ENCODE results near the gene GOLGA8T.
"Not testable (repeated sequence)": the region's sequence is repeated elsewhere in the genome, so short reads cannot be mapped to it uniquely, and the experiment has no call there.

Gene GOLGA8T, protein sequence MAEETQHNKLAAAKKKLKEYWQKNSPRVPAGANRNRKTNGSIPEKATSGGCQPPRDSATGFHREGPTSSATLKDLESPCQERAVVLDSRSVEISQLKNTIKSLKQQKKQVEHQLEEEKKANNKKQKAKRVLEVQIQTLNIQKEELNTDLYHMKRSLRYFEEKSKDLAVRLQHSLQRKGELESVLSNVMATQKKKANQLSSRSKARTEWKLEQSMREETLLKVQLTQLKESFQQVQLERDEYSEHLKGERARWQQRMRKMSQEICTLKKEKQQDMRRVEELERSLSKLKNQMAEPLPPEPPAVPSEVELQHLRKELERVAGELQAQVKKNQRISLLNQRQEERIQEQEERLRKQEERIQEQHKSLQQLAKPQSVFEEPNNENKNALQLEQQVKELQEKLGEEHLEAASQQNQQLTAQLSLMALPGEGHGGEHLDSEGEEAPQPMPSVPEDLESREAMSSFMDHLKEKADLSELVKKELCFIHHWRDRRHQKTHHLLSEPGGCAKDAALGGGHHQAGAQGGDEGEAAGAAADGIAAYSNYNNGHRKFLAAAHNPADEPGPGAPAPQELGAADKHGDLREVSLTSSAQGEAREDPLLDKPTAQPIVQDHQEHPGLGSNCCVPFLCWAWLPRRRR

DNA sequence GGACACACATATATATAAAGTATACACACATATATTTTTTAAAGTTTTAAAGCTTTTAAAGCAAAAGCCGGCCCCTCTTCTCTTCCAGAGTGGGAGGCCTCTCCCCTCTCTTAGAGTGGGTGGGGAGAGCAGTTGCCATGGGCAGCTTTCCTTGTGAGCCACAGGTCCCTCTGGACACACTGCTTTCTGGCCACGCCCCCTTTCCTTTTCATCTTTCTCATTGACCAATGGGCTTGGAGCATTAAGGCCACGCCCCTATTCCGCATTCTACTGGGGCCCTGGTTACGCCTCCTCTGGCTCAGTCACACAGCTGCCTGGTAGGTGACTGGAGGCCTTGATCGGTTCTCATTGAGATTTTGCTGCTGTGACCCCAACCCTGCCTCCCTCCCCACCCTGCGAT, at the start of gene GOLGA8T:
Gene GOLGA8T (plus strand): TSS at position 301 of the 400 bp plus-strand sequence. CDS start 98 bp downstream, at position 399.
- not testable (repeated sequence) for DNase-seq

DNA sequence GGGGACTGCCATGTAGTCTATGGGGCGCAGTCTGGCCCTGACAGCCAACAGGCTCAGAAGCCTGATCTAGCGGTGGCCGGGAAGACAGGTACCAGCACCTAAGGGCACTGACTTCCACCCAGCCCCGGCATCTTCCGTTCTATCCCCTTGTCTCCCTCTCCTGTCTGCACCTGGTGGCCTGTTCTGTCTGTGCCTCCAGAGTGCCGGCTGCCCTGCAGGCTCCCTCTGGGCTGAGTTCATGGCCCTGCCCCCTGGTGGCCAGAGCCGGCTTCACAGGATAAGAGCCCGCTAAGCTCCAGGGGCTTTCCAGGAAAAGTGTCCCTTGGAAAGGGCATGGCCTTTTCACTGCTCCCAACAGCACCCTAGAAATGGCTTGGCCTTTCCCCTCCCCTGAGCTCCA, 37.0 kb upstream of the GOLGA8T start:
- not testable (repeated sequence) for DNase-seq

DNA sequence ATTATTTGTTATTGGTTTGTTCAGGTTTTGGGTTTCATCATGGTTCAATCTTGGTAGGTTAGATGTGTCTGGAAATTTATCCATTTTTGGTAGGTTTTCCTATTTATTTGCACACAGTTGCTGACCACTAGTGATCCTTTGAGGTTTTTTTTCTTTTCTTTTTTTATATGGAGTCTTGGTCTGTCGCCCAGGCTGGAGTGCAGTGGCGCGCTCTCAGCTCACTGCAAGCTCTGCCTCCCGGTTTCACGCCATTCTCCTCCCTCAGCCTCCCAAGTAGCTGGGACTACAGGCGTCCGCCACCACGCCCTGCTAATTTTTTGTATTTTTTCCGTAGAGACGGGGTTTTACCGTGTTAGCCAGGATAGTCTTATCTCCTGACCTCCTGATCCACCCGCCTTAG, 32.0 kb upstream of the GOLGA8T start:
- not testable (repeated sequence) for DNase-seq

GRCh38 chr15:30103941-30104507, 30.8 kb upstream of the GOLGA8T start:
- not testable (repeated sequence) for DNase-seq

GRCh38 chr15:30110591-30110990, 24.3 kb upstream of the GOLGA8T start:
- DNase-seq, result not testable (repeated sequence)

- DNase-seq, result not testable (repeated sequence)
Observed at GRCh38 chr15:30130066-30130465, 4.8 kb upstream of the GOLGA8T start.

DNA sequence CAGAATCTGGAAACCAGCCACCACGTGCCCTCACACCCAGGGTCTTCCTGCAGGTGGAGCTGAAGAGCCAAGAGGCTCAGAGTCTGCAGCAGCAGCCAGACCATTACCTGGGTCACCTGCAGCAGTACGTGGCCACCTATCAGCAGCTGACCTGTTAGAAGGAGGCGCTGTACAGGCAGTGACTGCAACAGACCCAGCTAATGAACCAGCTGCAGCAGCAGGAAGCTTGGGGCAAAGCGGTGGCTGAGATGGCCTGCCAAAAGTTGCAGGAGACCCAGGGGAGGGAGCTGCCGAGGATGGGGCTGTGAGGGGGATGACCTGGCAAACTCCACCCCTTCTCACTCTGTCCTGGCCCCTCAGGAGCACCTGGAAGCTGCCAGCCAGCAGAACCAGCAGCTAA, 8.4 kb downstream of the GOLGA8T start:
- not testable (repeated sequence) for DNase-seq

GRCh38 chr15:30149891-30150290, 15.0 kb downstream of the GOLGA8T start:
- not testable (repeated sequence) for DNase-seq

DNA sequence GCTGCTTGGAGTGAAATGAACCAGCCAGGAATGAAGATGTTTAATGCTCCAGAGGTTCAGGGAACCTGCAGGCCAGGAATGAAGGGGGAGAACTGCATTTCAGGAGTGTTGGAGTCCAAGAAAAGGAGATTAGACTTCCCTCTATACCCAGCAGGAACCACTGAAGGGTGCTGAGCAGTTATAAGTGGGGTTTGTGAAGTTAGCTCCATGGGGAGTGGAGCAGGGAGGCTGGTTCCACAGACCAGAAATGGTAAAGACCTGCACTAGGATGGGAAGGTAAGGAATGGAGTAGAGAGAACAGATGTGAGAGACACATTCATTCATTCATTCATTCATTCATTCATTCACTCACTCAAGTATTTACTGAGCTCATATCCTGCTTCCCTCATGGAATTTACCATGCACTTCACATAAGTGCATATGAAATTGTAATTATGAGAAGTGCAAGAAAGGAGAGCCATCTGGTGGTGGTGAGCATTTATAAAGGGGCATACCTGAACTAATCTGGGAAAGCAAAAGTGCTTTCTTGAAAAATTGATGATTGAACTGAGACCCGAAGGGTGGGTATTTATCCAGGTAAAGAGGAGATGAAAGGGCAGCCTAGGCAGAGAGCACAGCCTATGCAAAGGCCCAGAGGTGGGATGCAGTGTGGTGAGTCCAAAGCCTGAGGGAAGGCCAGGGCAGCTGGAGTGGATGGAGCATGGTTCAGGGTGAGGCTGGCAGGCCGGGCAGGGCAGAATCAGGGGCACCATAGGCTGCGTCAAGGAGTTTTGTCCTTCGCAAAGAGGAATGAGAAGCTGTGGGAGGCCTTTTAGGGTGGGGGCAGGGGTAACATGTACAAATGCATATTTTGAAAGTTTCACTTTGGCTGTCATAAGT, 27.9 kb downstream of the GOLGA8T start:
- DNase-seq, result not testable (repeated sequence)

DNA sequence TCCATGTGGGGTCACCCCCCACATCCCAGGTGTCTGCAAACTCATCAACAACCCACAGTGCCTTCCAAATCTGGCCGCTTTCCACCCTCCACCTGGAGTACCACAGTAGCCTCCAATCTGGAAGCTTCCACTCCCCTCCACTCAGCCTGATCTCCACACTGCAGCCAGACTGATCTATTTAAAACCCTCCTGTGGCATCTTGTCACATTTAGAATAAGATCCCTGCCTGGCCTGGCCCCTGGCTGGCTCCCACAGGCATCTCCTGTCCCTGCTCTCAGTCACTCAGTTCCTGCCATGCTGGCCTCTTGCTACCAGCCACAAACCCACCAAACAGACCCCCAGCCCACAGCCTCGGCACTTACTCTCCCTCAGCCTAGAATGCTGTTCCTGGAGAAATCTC, 28.9 kb downstream of the GOLGA8T start:
- not testable (repeated sequence) for DNase-seq

- DNase-seq, result not testable (repeated sequence)
Observed at GRCh38 chr15:30164257-30164656, 29.4 kb downstream of the GOLGA8T start.

- DNase-seq, result not testable (repeated sequence)
Observed at GRCh38 chr15:30167403-30167802, 32.6 kb downstream of the GOLGA8T start.

DNA sequence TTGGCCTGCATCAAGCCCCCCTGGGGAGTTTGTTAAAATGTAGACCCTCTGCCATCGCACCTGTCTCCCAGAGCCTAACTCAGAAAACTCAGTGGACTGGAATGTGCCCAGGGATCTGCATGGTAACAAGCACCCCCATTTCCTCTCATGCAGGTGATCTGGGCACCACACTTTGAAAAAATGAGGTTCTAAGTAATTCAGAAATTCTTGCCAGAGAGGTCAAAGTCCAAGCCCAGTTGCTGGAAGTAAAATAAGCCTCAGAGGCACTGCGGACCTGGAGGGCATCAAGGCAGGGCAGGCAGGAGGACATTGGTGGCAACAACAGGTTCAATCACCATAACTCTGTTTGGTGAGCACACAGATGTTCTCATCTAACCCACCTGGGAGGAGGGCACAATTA, 33.0 kb downstream of the GOLGA8T start:
- not testable (repeated sequence) for DNase-seq

GRCh38 chr15:30171452-30171851, 36.6 kb downstream of the GOLGA8T start:
- not testable (repeated sequence) for DNase-seq

DNA sequence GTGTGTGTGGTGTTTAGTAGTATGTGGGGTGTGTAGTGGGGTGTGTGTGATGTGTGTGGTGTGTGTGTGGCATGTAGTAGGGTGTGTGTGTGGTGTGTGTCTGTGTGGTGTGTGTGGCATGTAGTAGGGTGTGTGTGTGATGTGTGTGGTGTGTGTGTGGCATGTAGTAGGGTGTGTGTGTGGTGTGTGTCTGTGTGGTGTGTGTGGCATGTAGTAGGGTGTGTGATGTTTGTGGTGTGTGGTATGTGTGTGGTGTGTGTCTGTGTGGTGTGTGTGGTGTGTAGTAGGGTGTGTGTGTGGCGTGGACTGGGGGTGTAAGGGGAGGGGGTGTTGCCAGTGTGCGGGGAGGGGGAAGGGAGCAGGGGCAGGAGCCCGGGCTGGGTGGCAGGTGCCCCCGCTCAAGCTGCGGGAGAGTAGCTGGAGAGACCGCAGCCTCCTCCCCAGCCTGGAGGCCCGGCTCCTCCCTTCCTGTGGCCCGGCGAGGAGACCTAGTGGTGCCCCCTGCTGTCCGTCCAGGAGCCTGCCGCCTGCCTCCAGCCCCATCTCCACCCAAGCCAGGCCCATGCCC, 38.3 kb downstream of the GOLGA8T start:
- DNase-seq, result not testable (repeated sequence)

DNA sequence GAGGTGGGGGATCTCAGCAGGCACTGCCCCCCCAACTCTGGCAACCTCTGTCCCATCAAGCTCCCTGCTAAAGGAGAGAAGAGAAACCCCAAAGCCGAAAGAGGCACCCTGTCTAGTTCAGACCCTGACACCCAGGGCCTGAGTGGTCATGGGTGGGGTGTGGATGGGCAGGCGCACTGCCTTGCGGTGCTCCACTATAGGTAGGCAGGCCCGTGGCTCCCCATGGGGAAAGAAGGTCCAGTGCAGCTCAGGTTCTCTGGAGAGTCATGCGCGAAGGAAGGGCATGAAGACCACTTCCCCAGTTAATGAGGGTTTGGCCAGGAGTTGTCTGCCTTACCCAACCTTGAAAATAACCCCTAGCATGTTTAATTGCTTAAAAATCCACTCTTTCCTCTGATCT, 40.4 kb downstream of the GOLGA8T start:
- DNase-seq, result not testable (repeated sequence)

DNA sequence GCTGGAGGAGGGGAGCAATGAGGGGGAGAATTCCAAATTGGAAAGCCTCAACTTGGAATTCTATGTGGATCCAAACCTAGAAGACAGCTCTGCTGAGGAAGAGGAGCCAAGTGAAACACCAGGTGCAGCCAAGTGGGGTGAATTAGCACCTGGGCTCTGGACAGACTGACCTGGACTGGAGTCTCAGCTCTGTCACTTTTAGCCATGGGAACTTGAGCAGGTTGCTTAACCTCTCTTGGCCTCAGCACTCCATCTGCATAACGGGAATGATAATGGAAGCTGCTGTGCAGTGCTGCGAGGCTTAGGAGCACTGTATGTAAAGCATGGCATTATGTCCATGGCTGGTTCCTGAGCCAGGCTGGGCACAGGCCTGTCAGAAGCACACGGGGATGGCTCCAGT, 41.8 kb downstream of the GOLGA8T start:
- DNase-seq, result not testable (repeated sequence)

DNA sequence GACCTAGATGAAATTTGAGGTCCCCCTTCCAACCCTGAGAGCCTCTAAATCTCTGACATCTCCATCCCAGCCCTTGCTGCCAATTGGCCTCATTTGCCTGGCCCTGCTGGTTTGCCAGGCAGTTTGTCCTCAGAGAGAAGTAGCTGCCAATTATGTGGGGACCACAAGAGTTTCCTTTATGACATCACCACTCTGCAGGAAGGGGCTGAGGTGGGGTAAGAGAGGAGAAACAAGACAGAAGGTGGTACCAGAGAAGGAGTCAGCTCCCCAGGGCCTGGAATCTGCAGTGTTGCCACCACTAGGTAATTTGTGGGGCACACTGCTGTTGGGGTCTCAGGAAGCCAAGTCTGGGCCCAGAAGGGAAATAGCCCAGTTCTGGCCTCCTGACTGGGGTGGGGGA, 45.0 kb downstream of the GOLGA8T start:
- not testable (repeated sequence) for DNase-seq

GRCh38 chr15:30185495-30185894, 50.6 kb downstream of the GOLGA8T start:
- not testable (repeated sequence) for DNase-seq

- not testable (repeated sequence) for DNase-seq
Observed at GRCh38 chr15:30187429-30187828, 52.6 kb downstream of the GOLGA8T start.

DNA sequence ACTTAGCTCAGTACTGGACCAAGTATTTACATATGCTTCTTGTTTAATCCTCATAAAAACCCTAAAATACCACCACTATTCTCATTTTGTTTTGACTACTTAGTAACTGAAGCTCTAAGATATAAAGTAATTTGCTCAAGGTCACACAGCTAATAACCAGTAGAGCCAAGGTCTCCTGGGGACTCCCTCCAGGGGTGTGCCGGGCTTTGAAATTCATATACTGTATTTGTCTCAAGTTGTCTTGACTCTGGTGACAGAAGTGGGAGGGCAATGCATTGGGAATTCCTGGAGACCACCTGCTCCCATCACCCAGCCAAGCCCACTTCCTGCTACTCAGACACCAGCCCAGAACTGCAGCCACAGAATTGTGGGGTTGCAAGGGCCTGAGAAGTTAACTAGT, 54.9 kb downstream of the GOLGA8T start:
- DNase-seq, result not testable (repeated sequence)

- DNase-seq, result not testable (repeated sequence)
Observed at GRCh38 chr15:30191143-30191542, 56.3 kb downstream of the GOLGA8T start.
